Measurements from ENCODE around the gene LARP6. TPM values are rescaled to one million over a fixed set of nuclear protein-coding genes. Genes with fewer than 3 reads are reported as not detected.

Gene LARP6
- total and polyA plus RNA-seq, 2 of the 4 experiments (the other 2 are of a cell fraction): 36.4 to 135 TPM

GRCh38 chr15:70852501-70853317, 1.2 kb downstream of the LARP6 start:
- in situ Hi-C loops (cut with MboI; ENCODE audit: low sequenced_read_pairs) (no loop called here), dilution Hi-C loops (cut with HindIII; ENCODE audit: low sequenced_read_pairs, unreplicated experiment) (no loop called here), intact Hi-C loops (cut with micrococcal nuclease) (no loop called here)
- Histone ChIP-seq H4K8ac (ENCODE audit: low read depth in 2 of 2, low read length in 2 of 2) (peak overlapping the region; percentile 53 to 61), H3K56ac (ENCODE audit: extremely low read depth, insufficient read depth, low read length) (peak overlapping the region; percentile 75; the same call in 1 of the 2 replicates), H3K14ac (replicated peaks; ENCODE audit: low read depth, low read length) (peak overlapping the region; percentile 91), H3K18ac (ENCODE audit: low read depth, low read length) (peak overlapping the region; percentile 41), H2AK5ac (ENCODE audit: low read depth, low read length) (peak overlapping the region; percentile 97), H3K27me3 (ENCODE audit: control insufficient read depth, insufficient read depth, low read length) (no peaks in the 10 kb centered on the region), H4K91ac (ENCODE audit: insufficient read depth, low read depth, low read length) (peak overlapping the region; percentile 90), H2BK120ac (ENCODE audit: low read depth, low read length) (peak overlapping the region; percentile 87), H3K4me2 (ENCODE audit: low read depth, low read length) (peak overlapping the region; percentile 95), H3K4me1 (ENCODE audit: control insufficient read depth, insufficient read depth, low read length) (peaks cover 21% of the 10 kb centered on the region), H3K9me1 (ENCODE audit: insufficient read depth, low read length) (peaks cover 12% of the 10 kb centered on the region), H3K9me3 (ENCODE audit: control insufficient read depth, insufficient read depth, low read length) (no peaks in the 10 kb centered on the region), H2BK20ac (ENCODE audit: low read depth, low read length) (0 out of 2 replicates have a peak overlapping the region, but pooled peaks have one; percentile 48), H4K5ac (ENCODE audit: low read depth, low read length) (peak overlapping the region; percentile 17), H3K4me3 (ENCODE audit: insufficient read depth, low read depth, low read length) (peak overlapping the region; percentile 95), H4K20me1 (ENCODE audit: insufficient read depth, low read length) (peaks cover 25% of the 10 kb centered on the region), H3K79me1 (ENCODE audit: low read depth in 1 of 2, low read length in 2 of 2) (peaks cover 13 to 48% of the 10 kb centered on the region in 2 experiments), H2BK5ac (ENCODE audit: low read depth, low read length, poor library complexity, severe bottlenecking) (peak overlapping the region; percentile 95), H2AFZ (replicated peaks; ENCODE audit: low read length, poor library complexity) (peak overlapping the region; percentile 91), H3K36me3 (ENCODE audit: control insufficient read depth, insufficient read depth, low read length) (peaks cover 8% of the 10 kb centered on the region), H3K4ac (ENCODE audit: low read depth, low read length) (peak overlapping the region; percentile 96), H2AK9ac (replicated peaks; ENCODE audit: low read depth, low read length, poor library complexity) (peak overlapping the region; percentile 92), H3K27ac (ENCODE audit: insufficient read depth, low read length) (peak overlapping the region; percentile 99), H2BK15ac (ENCODE audit: low read depth, low read length) (peak overlapping the region; percentile 81; the same call in 2 of the 3 replicates), H3K23ac (ENCODE audit: low read depth, low read length) (peak overlapping the region; percentile 78), H3K9ac (ENCODE audit: low read depth, low read length) (peak overlapping the region; percentile 97)
- POLR2A ChIA-PET (ENCODE audit: unreplicated experiment): interaction anchor here (0.6 kb wide), 2 partner anchors 22 to 138 kb away, joined by 4 read pairs; no protein-coding TSS in a partner anchor
- 0% methylated on average over 2 of the region's 11 CpGs; no CpG with 5 or more reads in 1 of the 2 experiments for whole genome bisulfite sequencing, 2 experiments (ENCODE audit: extremely low coverage in 2 of 2, insufficient read length in 1 of 2)
- DNase-seq (peak; percentile 88), ATAC-seq (ENCODE audit: low read depth) (peak; percentile 7; the same call in 1 of the 2 replicates)
- BruUV-seq (replicated peaks): TSS peak; percentile 31
- CTCF ChIA-PET: interaction anchor here (0.5 to 1.1 kb wide), 2 partner anchors 14 to 128 kb away, joined by 4 to 5 read pairs; no protein-coding TSS in a partner anchor
- TF ChIP-seq POLR2A (IDR thresholded peaks at IDR 0.05; ENCODE audit: low read depth, low read length): peak; percentile 70
- no peak for TF ChIP-seq USF2 (IDR thresholded peaks at IDR 0.05; ENCODE audit: low read depth, low read length)
- no peak for TF ChIP-seq NFE2L2 (IDR thresholded peaks at IDR 0.05; ENCODE audit: low read depth, low read length)
- TF ChIP-seq MXI1 (IDR thresholded peaks at IDR 0.05; ENCODE audit: borderline replicate concordance, low read depth, low read length): no peak
- TF ChIP-seq MAZ (IDR thresholded peaks at IDR 0.05; ENCODE audit: borderline replicate concordance, low read depth, low read length): 0 out of 2 replicates have a peak, but pooled peaks have one; percentile 32
- no peak for TF ChIP-seq ELK1 (IDR thresholded peaks at IDR 0.05; ENCODE audit: borderline replicate concordance, low read depth, low read length)
- TF ChIP-seq CTCF (conservative IDR thresholded peaks at IDR 0.05; ENCODE audit: low read depth, low read length): no peak
- peak; percentile 67 for TF ChIP-seq CEBPB (IDR thresholded peaks at IDR 0.05; ENCODE audit: low read depth, low read length)
- no peak for TF ChIP-seq RFX5 (IDR thresholded peaks at IDR 0.05; ENCODE audit: low read depth, low read length)
- TF ChIP-seq CHD1 (IDR thresholded peaks at IDR 0.05; ENCODE audit: low read depth, low read length): no peak
- no peak for TF ChIP-seq RCOR1 (IDR thresholded peaks at IDR 0.05; ENCODE audit: insufficient replicate concordance, low read length)
- TF ChIP-seq BHLHE40 (IDR thresholded peaks at IDR 0.05; ENCODE audit: low read depth, low read length): no peak
- no peak for TF ChIP-seq MAFK (IDR thresholded peaks at IDR 0.05; ENCODE audit: low read depth, low read length)

All from IMR-90 (cell line).